Activated CD4-positive, alpha-beta T cell treated with anti-CD3 and anti-CD28 coated beads for 36 hours (primary cell): ENCODE data around the gene EP400. TPM values are rescaled to one million over a fixed set of nuclear protein-coding genes. Genes with fewer than 3 reads are reported as not detected.

Experiments
- ATAC-seq: fragments of 200-7000 bp; cut with Tn5 transposase; one replicate; pipeline ENCODE4 v1.10.0; 2021; ENCODE audit warnings: mild to moderate bottlenecking, moderate library complexity
- CTCF ChIA-PET: fragments of 350-600 bp; sonication (Branson Sonifier 250); formaldehyde crosslinking; loops from one replicate; lab custom pipeline; 2021; ENCODE audit warnings: antibody characterized with exemption; lab: Charles Lee
- POLR2A ChIA-PET: fragments of 350-600 bp; sonication (Branson Sonifier 250); formaldehyde crosslinking; loops from one replicate; lab custom pipeline; 2021; ENCODE audit warnings: antibody characterized with exemption, inconsistent platforms; lab: Charles Lee
- DNase-seq: peaks from one replicate; pipeline ENCODE4 v3.0.0-alpha.2; 2020
- H3K27ac Mint-ChIP-seq: one replicate; pipeline ENCODE4 v1.8.0; 2021; ENCODE audit warnings: mixed read lengths
- H3K27me3 Mint-ChIP-seq: one replicate; pipeline ENCODE4 v1.8.0; 2021; ENCODE audit warnings: mixed read lengths
- H3K36me3 Mint-ChIP-seq: one replicate; pipeline ENCODE4 v1.8.0; 2021; ENCODE audit warnings: low read depth, mixed read lengths
- H3K4me1 Mint-ChIP-seq: one replicate; pipeline ENCODE4 v1.8.0; 2021; ENCODE audit warnings: mixed read lengths
- H3K4me3 Mint-ChIP-seq: one replicate; pipeline ENCODE4 v1.8.0; 2021; ENCODE audit warnings: mild to moderate bottlenecking, moderate library complexity, mixed read lengths
- H3K9me3 Mint-ChIP-seq: one replicate; pipeline ENCODE4 v1.8.0; 2021; ENCODE audit warnings: low read depth, mixed read lengths
- intact Hi-C, 2 experiments: fragments of 100-400 bp; cut with DNase I in 1 of 2; cut with micrococcal nuclease in 1 of 2; formaldehyde crosslinking; loops; one replicate each; pipeline versions ENCODE4 v1.14.2 to v1.15.1; 2022 to 2024; cut with DNase I, micrococcal nuclease
- total RNA-seq, 2 experiments: library from RNA; stranded (reverse); gene quantifications; one replicate each; pipeline ENCODE4 v1.2.3, GENCODE V29; 2021

Gene EP400
- total RNA-seq, 2 experiments from 2014 or later, result 46.4 to 51.3 TPM

GRCh38 chr12:132069336-132069985, 119.7 kb downstream of the EP400 start:
- POLR2A ChIA-PET, result no interaction called here

GRCh38 chr12:132070298-132070697, 120.6 kb downstream of the EP400 start:
- Mint-ChIP-seq H3K27ac (no peak overlapping the region), H3K27me3 (no peaks in the 10 kb centered on the region), H3K4me3 (no peak overlapping the region), H3K9me3 (no peaks in the 10 kb centered on the region), H3K36me3 (peaks cover 34% of the 10 kb centered on the region), H3K4me1 (peaks cover 18% of the 10 kb centered on the region)
- intact Hi-C loops, result no loop called here
- ATAC-seq (no peak), DNase-seq (no peak)
- POLR2A ChIA-PET, result interaction anchor here (0.6 kb wide), 1 partner anchor 117 kb away, joined by 3 read pairs; no protein-coding TSS in a partner anchor
- CTCF ChIA-PET, result no interaction called here

More at GRCh38 chr12:132069336-132069985, 119.7 kb downstream of the EP400 start:
- H3K36me3 Mint-ChIP-seq, result peaks cover 35% of the 10 kb centered on the region
- no peaks in the 10 kb centered on the region for H3K9me3 Mint-ChIP-seq
- DNase-seq (no peak), ATAC-seq (no peak)
- no peak overlapping the region for H3K27ac Mint-ChIP-seq
- no peaks in the 10 kb centered on the region for H3K27me3 Mint-ChIP-seq
- CTCF ChIA-PET, result no interaction called here
- intact Hi-C loops, result no loop called here
- H3K4me1 Mint-ChIP-seq, result peaks cover 18% of the 10 kb centered on the region
- H3K4me3 Mint-ChIP-seq, result no peak overlapping the region

GRCh38 chr12:132071040-132071810, 121.5 kb downstream of the EP400 start:
- Mint-ChIP-seq H3K4me1 (peaks cover 11% of the 10 kb centered on the region), H3K27me3 (no peaks in the 10 kb centered on the region)

GRCh38 chr12:132071830-132072384, 122.2 kb downstream of the EP400 start:
- Mint-ChIP-seq H3K36me3 (peaks cover 32% of the 10 kb centered on the region), H3K27me3 (no peaks in the 10 kb centered on the region), H3K4me3 (no peak overlapping the region), H3K4me1 (peaks cover 5% of the 10 kb centered on the region), H3K9me3 (no peaks in the 10 kb centered on the region), H3K27ac (no peak overlapping the region)
- ChIA-PET CTCF (no interaction called here), POLR2A (no interaction called here)
- DNase-seq (no peak), ATAC-seq (no peak)
- intact Hi-C loops, result no loop called here

More at GRCh38 chr12:132071040-132071810, 121.5 kb downstream of the EP400 start:
- ATAC-seq, result no peak
- POLR2A ChIA-PET, result interaction anchor here (0.6 kb wide), 1 partner anchor 118 kb away, joined by 3 read pairs; no protein-coding TSS in a partner anchor
- Mint-ChIP-seq H3K36me3 (peaks cover 36% of the 10 kb centered on the region), H3K27ac (no peak overlapping the region), H3K4me3 (no peak overlapping the region), H3K9me3 (no peaks in the 10 kb centered on the region)
- intact Hi-C loops, result no loop called here
- CTCF ChIA-PET, result no interaction called here
- DNase-seq, result no peak

- ATAC-seq (no peak), DNase-seq (no peak)
- intact Hi-C loops, result no loop called here
- no peaks in the 10 kb centered on the region for H3K4me1 Mint-ChIP-seq
- CTCF ChIA-PET, result interaction anchor here (0.6 to 1.0 kb wide), 2 partner anchors 10 to 20 kb away, joined by 3 read pairs; no protein-coding TSS in a partner anchor
- H3K4me3 Mint-ChIP-seq, result no peak overlapping the region
- H3K9me3 Mint-ChIP-seq, result no peaks in the 10 kb centered on the region
- H3K27ac Mint-ChIP-seq, result no peak overlapping the region
- no peaks in the 10 kb centered on the region for H3K27me3 Mint-ChIP-seq
- POLR2A ChIA-PET, result no interaction called here
- peaks cover 34% of the 10 kb centered on the region for H3K36me3 Mint-ChIP-seq
Measured at GRCh38 chr12:132074216-132074615, 124.5 kb downstream of the EP400 start.

GRCh38 chr12:132075026-132075713, 125.4 kb downstream of the EP400 start:
- POLR2A ChIA-PET, result interaction anchor here (0.6 kb wide), 1 partner anchor 8 kb away, joined by 3 read pairs; no protein-coding TSS in a partner anchor
- CTCF ChIA-PET, result interaction anchor here (1.0 kb wide), 1 partner anchor 11 kb away, joined by 3 read pairs; no protein-coding TSS in a partner anchor
- intact Hi-C loops, result no loop called here
- ATAC-seq (no peak), DNase-seq (no peak)
- peaks cover 31% of the 10 kb centered on the region for H3K36me3 Mint-ChIP-seq
- no peaks in the 10 kb centered on the region for H3K4me1 Mint-ChIP-seq
- no peaks in the 10 kb centered on the region for H3K9me3 Mint-ChIP-seq
- H3K27ac Mint-ChIP-seq, result no peak overlapping the region
- no peaks in the 10 kb centered on the region for H3K27me3 Mint-ChIP-seq
- no peak overlapping the region for H3K4me3 Mint-ChIP-seq

- Mint-ChIP-seq H3K9me3 (no peaks in the 10 kb centered on the region), H3K4me3 (no peak overlapping the region), H3K36me3 (peaks cover 31% of the 10 kb centered on the region), H3K27me3 (no peaks in the 10 kb centered on the region), H3K4me1 (no peaks in the 10 kb centered on the region), H3K27ac (no peak overlapping the region)
- DNase-seq (no peak), ATAC-seq (no peak)
- intact Hi-C loops, result no loop called here
- ChIA-PET POLR2A (interaction anchor here (0.7 kb wide), 1 partner anchor 248 kb away, joined by 3 read pairs; no protein-coding TSS in a partner anchor), CTCF (no interaction called here)
Measured at GRCh38 chr12:132075714-132076553, 126.2 kb downstream of the EP400 start.

GRCh38 chr12:132076711-132077110, 127.0 kb downstream of the EP400 start:
- ChIA-PET POLR2A (no interaction called here), CTCF (no interaction called here)
- no peaks in the 10 kb centered on the region for H3K27me3 Mint-ChIP-seq
- DNase-seq (no peak), ATAC-seq (no peak)
- H3K36me3 Mint-ChIP-seq, result peaks cover 25% of the 10 kb centered on the region
- H3K4me1 Mint-ChIP-seq, result no peaks in the 10 kb centered on the region
- H3K27ac Mint-ChIP-seq, result no peak overlapping the region
- intact Hi-C loops, result no loop called here
- no peak overlapping the region for H3K4me3 Mint-ChIP-seq
- H3K9me3 Mint-ChIP-seq, result no peaks in the 10 kb centered on the region

GRCh38 chr12:132077322-132078100, 127.8 kb downstream of the EP400 start:
- no peak overlapping the region for H3K27ac Mint-ChIP-seq
- ATAC-seq (no peak), DNase-seq (no peak)
- ChIA-PET POLR2A (no interaction called here), CTCF (no interaction called here)
- no peaks in the 10 kb centered on the region for H3K4me1 Mint-ChIP-seq
- intact Hi-C loops, result no loop called here
- H3K4me3 Mint-ChIP-seq, result no peak overlapping the region
- no peaks in the 10 kb centered on the region for H3K9me3 Mint-ChIP-seq
- H3K36me3 Mint-ChIP-seq, result peaks cover 24% of the 10 kb centered on the region
- H3K27me3 Mint-ChIP-seq, result no peaks in the 10 kb centered on the region

GRCh38 chr12:132078190-132078589, 128.4 kb downstream of the EP400 start:
- intact Hi-C loops, result no loop called here
- DNase-seq (no peak), ATAC-seq (no peak)
- ChIA-PET POLR2A (no interaction called here), CTCF (no interaction called here)
- no peak overlapping the region for H3K4me3 Mint-ChIP-seq
- H3K27me3 Mint-ChIP-seq, result no peaks in the 10 kb centered on the region
- no peaks in the 10 kb centered on the region for H3K9me3 Mint-ChIP-seq
- peaks cover 3% of the 10 kb centered on the region for H3K4me1 Mint-ChIP-seq
- H3K27ac Mint-ChIP-seq, result no peak overlapping the region
- H3K36me3 Mint-ChIP-seq, result peaks cover 20% of the 10 kb centered on the region
